HepG2 (cell line): Measurements from ENCODE around the gene SNPH.

Experiments
- JUN ChIP-seq: sonication (generic); formaldehyde crosslinking; IDR thresholded peaks from 2 replicates; pipeline ENCODE4 v1.4.0; 2020; ENCODE audit warnings: mild to moderate bottlenecking, missing genetic modification reagents
- MEIS2 ChIP-seq: sonication (generic); formaldehyde crosslinking; IDR thresholded peaks from 2 replicates; pipeline ENCODE4 v1.9.0; 2021; ENCODE audit warnings: mild to moderate bottlenecking, missing genetic modification reagents
- POLR2A ChIP-seq, 2 experiments: IDR thresholded peaks; 2 replicates each; pipeline ENCODE4 v1.6.1; 2011; ENCODE audit warnings: low read depth in 2 of 2, low read length in 2 of 2, mild to moderate bottlenecking in 1 of 2, moderate library complexity in 1 of 2; ENCODE audit not compliant: insufficient read depth in 1 of 2
- ZNF558 ChIP-seq: sonication (generic); formaldehyde crosslinking; IDR thresholded peaks from 2 replicates; pipeline ENCODE4 v1.9.0; 2022; ENCODE audit warnings: mild to moderate bottlenecking, missing genetic modification reagents, borderline replicate concordance

GRCh38 chr20:1252416-1252815, 13.7 kb upstream of the SNPH start:
- TF ChIP-seq POLR2A (IDR thresholded peaks at IDR 0.05; ENCODE audit: insufficient read depth in 1 of 2, low read depth in 2 of 2, low read length in 2 of 2) (no peak), JUN (CRISPR knock-in tag) (no peak), ZNF558 (CRISPR knock-in tag) (no peak), MEIS2 (CRISPR knock-in tag) (no peak)
